Karpas-422 (cell line): ENCODE data around the gene DYNC1I1. TPM values are rescaled to one million over a fixed set of nuclear protein-coding genes. Genes with fewer than 3 reads are reported as not detected.

ENCODE experiments used
- DNase-seq: peaks from one replicate; pipeline ENCODE4 v3.0.0-alpha.2; 2015
- H2AFZ ChIP-seq: fragments of 200-600 bp; sonication (generic); 2 replicates; pipeline ENCODE4 v1.6.1; 2014; ENCODE audit warnings: antibody characterized with exemption, low read length, mixed read lengths
- H3K27ac ChIP-seq: fragments of 200-600 bp; sonication (generic); 2 replicates; pipeline ENCODE4 v1.5.1; 2014; ENCODE audit warnings: mild to moderate bottlenecking, low read length, moderate library complexity
- H3K27me3 ChIP-seq: fragments of 200-600 bp; sonication (generic); 2 replicates; pipeline ENCODE4 v1.6.1; 2014; ENCODE audit warnings: low read length, mixed read lengths
- H3K36me3 ChIP-seq: fragments of 200-600 bp; sonication (generic); 2 replicates; pipeline ENCODE4 v1.6.1; 2014; ENCODE audit warnings: low read length, mixed read lengths; ENCODE audit not compliant: insufficient read depth
- H3K4me1 ChIP-seq: fragments of 200-600 bp; sonication (generic); 2 replicates; pipeline ENCODE4 v1.6.1; 2014; ENCODE audit warnings: mild to moderate bottlenecking, low read length, mixed read lengths
- H3K4me2 ChIP-seq: fragments of 200-600 bp; sonication (generic); 2 replicates; pipeline ENCODE4 v1.6.1; 2014; ENCODE audit warnings: low read length, low read depth, mild to moderate bottlenecking; ENCODE audit not compliant: poor library complexity, severe bottlenecking
- H3K4me3 ChIP-seq: fragments of 200-600 bp; sonication (generic); 2 replicates; pipeline ENCODE4 v1.5.1; 2014; ENCODE audit warnings: mild to moderate bottlenecking, antibody characterized with exemption, low read length, mixed read lengths
- H3K79me2 ChIP-seq: fragments of 200-600 bp; sonication (generic); 2 replicates; pipeline ENCODE4 v1.6.1; 2014; ENCODE audit warnings: mild to moderate bottlenecking, low read length, mixed read lengths
- H3K9ac ChIP-seq: fragments of 200-600 bp; sonication (generic); 2 replicates; pipeline ENCODE4 v1.6.0; 2014; ENCODE audit warnings: low read length
- H3K9me2 ChIP-seq: fragments of 200-600 bp; sonication (generic), shearing (Covaris generic); replicated peaks from 2 replicates; pipeline ENCODE4 v1.6.0; 2014; ENCODE audit warnings: mild to moderate bottlenecking, low read length, moderate library complexity; ENCODE audit not compliant: insufficient read depth
- H3K9me3 ChIP-seq: fragments of 300-700, 200-600 bp; sonication (generic); 2 replicates; pipeline ENCODE4 v1.6.1; 2014; ENCODE audit warnings: low read length, mixed read lengths
- H4K20me1 ChIP-seq: fragments of 200-600 bp; sonication (generic); 2 replicates; pipeline ENCODE4 v1.6.1; 2014; ENCODE audit warnings: mild to moderate bottlenecking, antibody characterized with exemption, low read length, low read depth; ENCODE audit not compliant: insufficient read depth
- total RNA-seq: library from RNA; depleted of rRNA; stranded (reverse); fragments of >200 nt; shearing (Covaris generic); gene quantifications from 2 replicates; pipeline ENCODE4 v1.2.3, GENCODE V29; 2014; ENCODE audit warnings: low replicate concordance

Gene DYNC1I1
- total RNA-seq, 1 experiment from 2014 or later, result not detected

GRCh38 chr7:95871896-95872295, 99.5 kb downstream of the DYNC1I1 start:
- Histone ChIP-seq H3K79me2 (no peaks in the 10 kb centered on the region), H3K36me3 (no peaks in the 10 kb centered on the region), H3K4me3 (no peak overlapping the region), H3K27me3 (no peaks in the 10 kb centered on the region), H2AFZ (no peak overlapping the region), H3K27ac (no peak overlapping the region), H3K4me1 (no peaks in the 10 kb centered on the region), H3K4me2 (no peak overlapping the region), H3K9me2 (no peaks in the 10 kb centered on the region), H3K9ac (no peak overlapping the region), H4K20me1 (no peaks in the 10 kb centered on the region), H3K9me3 (no peaks in the 10 kb centered on the region)
- no peak for DNase-seq

- Histone ChIP-seq H3K4me2 (no peak overlapping the region), H3K9ac (no peak overlapping the region), H4K20me1 (no peaks in the 10 kb centered on the region), H3K27me3 (no peaks in the 10 kb centered on the region), H3K4me3 (no peak overlapping the region), H3K36me3 (no peaks in the 10 kb centered on the region), H3K4me1 (no peaks in the 10 kb centered on the region), H3K9me2 (no peaks in the 10 kb centered on the region), H3K27ac (no peak overlapping the region), H2AFZ (no peak overlapping the region), H3K79me2 (no peaks in the 10 kb centered on the region), H3K9me3 (no peaks in the 10 kb centered on the region)
- DNase-seq, result no peak
Observed at GRCh38 chr7:95874129-95874528, 101.8 kb downstream of the DYNC1I1 start.

GRCh38 chr7:95874541-95875265, 102.3 kb downstream of the DYNC1I1 start:
- no peak overlapping the region for H2AFZ ChIP-seq
- DNase-seq, result no peak

GRCh38 chr7:95875519-95875918, 103.2 kb downstream of the DYNC1I1 start:
- Histone ChIP-seq H3K4me3 (no peak overlapping the region), H2AFZ (no peak overlapping the region), H3K79me2 (no peaks in the 10 kb centered on the region), H3K27ac (no peak overlapping the region), H3K36me3 (no peaks in the 10 kb centered on the region), H3K9me2 (no peaks in the 10 kb centered on the region), H3K27me3 (no peaks in the 10 kb centered on the region), H3K9me3 (no peaks in the 10 kb centered on the region), H3K4me1 (no peaks in the 10 kb centered on the region), H3K9ac (no peak overlapping the region), H4K20me1 (no peaks in the 10 kb centered on the region), H3K4me2 (no peak overlapping the region)
- DNase-seq, result no peak

More at GRCh38 chr7:95874541-95875265, 102.3 kb downstream of the DYNC1I1 start:
- Histone ChIP-seq H3K4me2 (no peak overlapping the region), H3K9me2 (no peaks in the 10 kb centered on the region), H4K20me1 (no peaks in the 10 kb centered on the region), H3K4me3 (no peak overlapping the region), H3K36me3 (no peaks in the 10 kb centered on the region), H3K27ac (no peak overlapping the region), H3K9me3 (no peaks in the 10 kb centered on the region), H3K9ac (no peak overlapping the region), H3K4me1 (no peaks in the 10 kb centered on the region), H3K79me2 (no peaks in the 10 kb centered on the region), H3K27me3 (no peaks in the 10 kb centered on the region)

- Histone ChIP-seq H3K4me1 (no peaks in the 10 kb centered on the region), H2AFZ (no peak overlapping the region), H3K9ac (no peak overlapping the region), H3K9me2 (no peaks in the 10 kb centered on the region), H3K36me3 (no peaks in the 10 kb centered on the region), H3K9me3 (no peaks in the 10 kb centered on the region), H3K79me2 (no peaks in the 10 kb centered on the region), H3K27me3 (no peaks in the 10 kb centered on the region; the same call in 1 of the 2 replicates), H3K27ac (no peak overlapping the region), H3K4me2 (no peak overlapping the region), H3K4me3 (no peak overlapping the region), H4K20me1 (no peaks in the 10 kb centered on the region)
- no peak for DNase-seq
Observed at GRCh38 chr7:95878677-95879076, 106.3 kb downstream of the DYNC1I1 start.

GRCh38 chr7:95881597-95881996, 109.2 kb downstream of the DYNC1I1 start:
- Histone ChIP-seq H4K20me1 (no peaks in the 10 kb centered on the region), H3K4me1 (no peaks in the 10 kb centered on the region), H2AFZ (no peak overlapping the region), H3K9ac (no peak overlapping the region), H3K36me3 (no peaks in the 10 kb centered on the region), H3K9me2 (no peaks in the 10 kb centered on the region), H3K27me3 (no peaks in the 10 kb centered on the region; the same call in 1 of the 2 replicates), H3K79me2 (no peaks in the 10 kb centered on the region), H3K27ac (no peak overlapping the region), H3K4me3 (no peak overlapping the region), H3K9me3 (no peaks in the 10 kb centered on the region), H3K4me2 (no peak overlapping the region)
- DNase-seq, result peak; percentile 17

- no peak overlapping the region for H3K9ac ChIP-seq
- no peaks in the 10 kb centered on the region for H4K20me1 ChIP-seq
- no peaks in the 10 kb centered on the region for H3K9me3 ChIP-seq
- no peaks in the 10 kb centered on the region; the same call in 1 of the 2 replicates for H3K27me3 ChIP-seq
- H3K4me3 ChIP-seq, result no peak overlapping the region
- H3K27ac ChIP-seq, result no peak overlapping the region
- no peak overlapping the region for H2AFZ ChIP-seq
- no peaks in the 10 kb centered on the region for H3K9me2 ChIP-seq
- H3K4me1 ChIP-seq, result no peaks in the 10 kb centered on the region
- H3K79me2 ChIP-seq, result no peaks in the 10 kb centered on the region
- no peak overlapping the region for H3K4me2 ChIP-seq
- peak; percentile 32 for DNase-seq
- H3K36me3 ChIP-seq, result no peaks in the 10 kb centered on the region
Observed at GRCh38 chr7:95883217-95883616, 110.9 kb downstream of the DYNC1I1 start.

- no peaks in the 10 kb centered on the region for H3K36me3 ChIP-seq
- H2AFZ ChIP-seq, result no peak overlapping the region
- no peak overlapping the region for H3K4me2 ChIP-seq
- no peaks in the 10 kb centered on the region for H3K9me3 ChIP-seq
- H3K4me1 ChIP-seq, result no peaks in the 10 kb centered on the region
- H4K20me1 ChIP-seq, result no peaks in the 10 kb centered on the region
- H3K9ac ChIP-seq, result no peak overlapping the region
- H3K79me2 ChIP-seq, result no peaks in the 10 kb centered on the region
- H3K4me3 ChIP-seq, result no peak overlapping the region
- no peaks in the 10 kb centered on the region; the same call in 1 of the 2 replicates for H3K27me3 ChIP-seq
- H3K9me2 ChIP-seq, result no peaks in the 10 kb centered on the region
- H3K27ac ChIP-seq, result no peak overlapping the region
- no peak for DNase-seq
Observed at GRCh38 chr7:95886501-95887090, 114.2 kb downstream of the DYNC1I1 start.
